ENCODE data around the gene YARS1. TPM values are rescaled to one million over a fixed set of nuclear protein-coding genes. Genes with fewer than 3 reads are reported as not detected.

The YARS1 gene
- total and polyA plus RNA-seq, 2 of the 13 experiments (the other 11 are each of a cell fraction or from before 2014, with no cell fraction given), result 50.1 to 113 TPM

DNA sequence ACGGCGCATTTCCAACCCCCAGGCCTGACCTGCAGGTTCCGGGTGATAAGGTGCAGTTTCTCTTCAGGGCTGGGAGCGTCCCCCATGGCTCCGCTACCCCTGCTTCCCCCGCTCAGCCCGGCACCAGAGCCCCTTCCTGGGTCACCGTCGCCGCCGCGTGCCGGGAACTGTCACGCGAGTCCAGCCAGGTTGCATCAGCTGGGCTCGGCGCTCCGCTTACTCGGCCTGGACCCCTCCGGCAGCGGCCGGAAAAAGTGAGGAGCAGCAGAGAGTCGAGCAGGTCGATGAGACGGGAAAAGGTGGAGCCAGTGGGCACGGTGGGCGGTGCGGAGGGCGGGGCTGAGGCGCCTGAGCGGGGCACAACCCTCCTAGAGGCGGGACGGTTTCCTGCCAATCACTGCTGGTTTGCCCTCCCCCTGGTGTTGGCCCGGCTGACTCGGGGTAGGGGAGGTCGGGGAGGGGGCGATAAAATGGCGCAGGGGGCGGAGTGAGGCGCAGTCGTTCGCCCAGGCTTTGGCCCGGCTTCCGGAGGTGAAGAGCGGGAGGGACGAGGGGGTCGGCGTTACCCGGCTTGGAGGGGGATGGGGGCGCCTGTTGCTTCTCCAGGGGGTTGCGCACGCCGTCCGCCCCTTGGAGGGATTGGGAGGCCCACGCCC, at the start of gene YARS1, which contains the start of gene S100PBP (continued):
- TF ChIP-seq, protein P1, sequence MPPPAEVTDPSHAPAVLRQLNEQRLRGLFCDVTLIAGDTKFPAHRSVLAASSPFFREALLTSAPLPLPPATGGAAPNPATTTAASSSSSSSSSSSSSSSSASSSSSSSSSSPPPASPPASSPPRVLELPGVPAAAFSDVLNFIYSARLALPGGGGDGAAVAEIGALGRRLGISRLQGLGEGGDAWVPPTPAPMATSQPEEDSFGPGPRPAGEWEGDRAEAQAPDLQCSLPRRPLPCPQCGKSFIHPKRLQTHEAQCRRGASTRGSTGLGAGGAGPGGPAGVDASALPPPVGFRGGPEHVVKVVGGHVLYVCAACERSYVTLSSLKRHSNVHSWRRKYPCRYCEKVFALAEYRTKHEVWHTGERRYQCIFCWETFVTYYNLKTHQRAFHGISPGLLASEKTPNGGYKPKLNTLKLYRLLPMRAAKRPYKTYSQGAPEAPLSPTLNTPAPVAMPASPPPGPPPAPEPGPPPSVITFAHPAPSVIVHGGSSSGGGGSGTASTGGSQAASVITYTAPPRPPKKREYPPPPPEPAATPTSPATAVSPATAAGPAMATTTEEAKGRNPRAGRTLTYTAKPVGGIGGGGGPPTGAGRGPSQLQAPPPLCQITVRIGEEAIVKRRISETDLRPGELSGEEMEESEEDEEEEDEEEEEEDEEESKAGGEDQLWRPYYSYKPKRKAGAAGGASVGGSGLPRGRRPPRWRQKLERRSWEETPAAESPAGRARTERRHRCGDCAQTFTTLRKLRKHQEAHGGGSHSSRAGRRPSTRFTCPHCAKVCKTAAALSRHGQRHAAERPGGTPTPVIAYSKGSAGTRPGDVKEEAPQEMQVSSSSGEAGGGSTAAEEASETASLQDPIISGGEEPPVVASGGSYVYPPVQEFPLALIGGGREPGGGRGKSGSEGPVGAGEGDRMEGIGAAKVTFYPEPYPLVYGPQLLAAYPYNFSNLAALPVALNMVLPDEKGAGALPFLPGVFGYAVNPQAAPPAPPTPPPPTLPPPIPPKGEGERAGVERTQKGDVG (CRISPR knock-in tag; IDR thresholded peaks at IDR 0.05; ENCODE audit: borderline replicate concordance), result peak; percentile 76; the same call in 1 of the 2 replicates
- TF ChIP-seq ETV5 (CRISPR knock-in tag; IDR thresholded peaks at IDR 0.05; ENCODE audit: borderline replicate concordance) (peak; percentile 93), ZNF24 (IDR thresholded peaks at IDR 0.05) (peak; percentile 42; the same call in 1 of the 2 replicates), BRD4 (CRISPR knock-in tag; IDR thresholded peaks at IDR 0.05) (no peak; the same call in 1 of the 2 replicates), DMTF1 (CRISPR knock-in tag; IDR thresholded peaks at IDR 0.05) (no peak; the same call in 1 of the 2 replicates), SRSF4 (IDR thresholded peaks at IDR 0.05; ENCODE audit: low read depth, low read length, poor library complexity, severe bottlenecking) (no peak), MYPOP (CRISPR knock-in tag; IDR thresholded peaks at IDR 0.05) (peak; percentile 65; the same call in 1 of the 2 replicates), ZNF781 (CRISPR knock-in tag; IDR thresholded peaks at IDR 0.05; ENCODE audit: borderline replicate concordance, not compliant biosample characterization) (peak; percentile 51), CSRNP2 (CRISPR knock-in tag; conservative IDR thresholded peaks at IDR 0.05; ENCODE audit: low read depth) (no peak), ZUFSP (CRISPR knock-in tag; IDR thresholded peaks at IDR 0.05; ENCODE audit: borderline replicate concordance) (no peak), STAT5B (CRISPR knock-in tag; IDR thresholded peaks at IDR 0.05) (peak; percentile 92; the same call in 1 of the 2 replicates), SP5 (CRISPR knock-in tag; IDR thresholded peaks at IDR 0.05; ENCODE audit: borderline replicate concordance, low read depth) (peak; percentile 91), HDAC2 (CRISPR knock-in tag; IDR thresholded peaks at IDR 0.05) (peak; percentile 92), IRF2 (CRISPR knock-in tag; IDR thresholded peaks at IDR 0.05) (peak; percentile 97), ISX (CRISPR knock-in tag; conservative IDR thresholded peaks at IDR 0.05) (peak; percentile 72; the same call in 1 of the 2 replicates), ZNF879 (CRISPR knock-in tag; IDR thresholded peaks at IDR 0.05) (0 out of 2 replicates have a peak, but pooled peaks have one; percentile 86), ZFP82 (CRISPR knock-in tag; IDR thresholded peaks at IDR 0.05; ENCODE audit: borderline replicate concordance) (no peak), JARID2 (CRISPR knock-in tag; IDR thresholded peaks at IDR 0.05; ENCODE audit: insufficient replicate concordance) (no peak)

Measured in HepG2 (cell line).